Liver (tissue), 3 donors: Measurements from ENCODE around the gene TMEM131.

Source experiments
- ATF3 ChIP-seq: IDR thresholded peaks from 2 replicates; pipeline ENCODE4 v1.6.1; 2016; ENCODE audit warnings: antibody characterized with exemption
- REST ChIP-seq: IDR thresholded peaks from 2 replicates; pipeline ENCODE4 v1.6.1; 2016; ENCODE audit warnings: antibody characterized with exemption, mild to moderate bottlenecking
- TF ChIP-seq, protein P1 (sequence below): fragments of 150-350 bp; IDR thresholded peaks from 2 replicates; pipeline ENCODE4 v1.5.1; 2017; ENCODE audit warnings: improper control_type of control experiment, low read depth, low read length; ENCODE audit not compliant: missing input control
- donor health status: healthy.
- donor health status: healthy.

GRCh38 chr2:97871096-97871780, 124.5 kb downstream of the TMEM131 start:
- TF ChIP-seq ATF3, result no peak
- TF ChIP-seq, protein P1, sequence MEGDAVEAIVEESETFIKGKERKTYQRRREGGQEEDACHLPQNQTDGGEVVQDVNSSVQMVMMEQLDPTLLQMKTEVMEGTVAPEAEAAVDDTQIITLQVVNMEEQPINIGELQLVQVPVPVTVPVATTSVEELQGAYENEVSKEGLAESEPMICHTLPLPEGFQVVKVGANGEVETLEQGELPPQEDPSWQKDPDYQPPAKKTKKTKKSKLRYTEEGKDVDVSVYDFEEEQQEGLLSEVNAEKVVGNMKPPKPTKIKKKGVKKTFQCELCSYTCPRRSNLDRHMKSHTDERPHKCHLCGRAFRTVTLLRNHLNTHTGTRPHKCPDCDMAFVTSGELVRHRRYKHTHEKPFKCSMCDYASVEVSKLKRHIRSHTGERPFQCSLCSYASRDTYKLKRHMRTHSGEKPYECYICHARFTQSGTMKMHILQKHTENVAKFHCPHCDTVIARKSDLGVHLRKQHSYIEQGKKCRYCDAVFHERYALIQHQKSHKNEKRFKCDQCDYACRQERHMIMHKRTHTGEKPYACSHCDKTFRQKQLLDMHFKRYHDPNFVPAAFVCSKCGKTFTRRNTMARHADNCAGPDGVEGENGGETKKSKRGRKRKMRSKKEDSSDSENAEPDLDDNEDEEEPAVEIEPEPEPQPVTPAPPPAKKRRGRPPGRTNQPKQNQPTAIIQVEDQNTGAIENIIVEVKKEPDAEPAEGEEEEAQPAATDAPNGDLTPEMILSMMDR, result no peak
- no peak for TF ChIP-seq REST
